Activated CD4-positive, alpha-beta T cell treated with anti-CD3 and anti-CD28 coated beads for 36 hours (primary cell): ENCODE results near the gene HAUS7. TPM values are rescaled to one million over a fixed set of nuclear protein-coding genes. Genes with fewer than 3 reads are reported as not detected.
A peak's percentile ranks its signal among the peaks of the same experiment; 100 is the strongest.

Experiments used
- ATAC-seq: fragments of 200-7000 bp; cut with Tn5 transposase; one replicate; pipeline ENCODE4 v1.10.0; 2021; ENCODE audit warnings: mild to moderate bottlenecking, moderate library complexity
- CTCF ChIA-PET: fragments of 350-600 bp; sonication (Branson Sonifier 250); formaldehyde crosslinking; loops from one replicate; lab custom pipeline; 2021; ENCODE audit warnings: antibody characterized with exemption; lab: Charles Lee
- POLR2A ChIA-PET: fragments of 350-600 bp; sonication (Branson Sonifier 250); formaldehyde crosslinking; loops from one replicate; lab custom pipeline; 2021; ENCODE audit warnings: antibody characterized with exemption, inconsistent platforms; lab: Charles Lee
- DNase-seq: peaks from one replicate; pipeline ENCODE4 v3.0.0-alpha.2; 2020
- H3K27ac Mint-ChIP-seq: one replicate; pipeline ENCODE4 v1.8.0; 2021; ENCODE audit warnings: mixed read lengths
- H3K27me3 Mint-ChIP-seq: one replicate; pipeline ENCODE4 v1.8.0; 2021; ENCODE audit warnings: mixed read lengths
- H3K36me3 Mint-ChIP-seq: one replicate; pipeline ENCODE4 v1.8.0; 2021; ENCODE audit warnings: low read depth, mixed read lengths
- H3K4me1 Mint-ChIP-seq: one replicate; pipeline ENCODE4 v1.8.0; 2021; ENCODE audit warnings: mixed read lengths
- H3K4me3 Mint-ChIP-seq: one replicate; pipeline ENCODE4 v1.8.0; 2021; ENCODE audit warnings: mild to moderate bottlenecking, moderate library complexity, mixed read lengths
- H3K9me3 Mint-ChIP-seq: one replicate; pipeline ENCODE4 v1.8.0; 2021; ENCODE audit warnings: low read depth, mixed read lengths
- intact Hi-C, 2 experiments: fragments of 100-400 bp; cut with DNase I in 1 of 2; cut with micrococcal nuclease in 1 of 2; formaldehyde crosslinking; loops; one replicate each; pipeline versions ENCODE4 v1.14.2 to v1.15.1; 2022 to 2024; cut with DNase I, micrococcal nuclease
- total RNA-seq, 2 experiments: library from RNA; stranded (reverse); gene quantifications; one replicate each; pipeline ENCODE4 v1.2.3, GENCODE V29; 2021

Gene HAUS7
- total RNA-seq, 2 experiments from 2014 or later = 41.9 to 70.0 TPM

- DNase-seq (no peak), ATAC-seq (no peak)
- Mint-ChIP-seq H3K9me3 (no peaks in the 10 kb centered on the region), H3K27me3 (no peaks in the 10 kb centered on the region), H3K4me3 (no peak overlapping the region), H3K4me1 (no peaks in the 10 kb centered on the region), H3K36me3 (no peaks in the 10 kb centered on the region), H3K27ac (no peak overlapping the region)
- intact Hi-C loops = no loop called here
- ChIA-PET CTCF (interaction anchor here (0.5 kb wide), 1 partner anchor 80 kb away, joined by 3 read pairs; no protein-coding TSS in a partner anchor), POLR2A (no interaction called here)
These were observed 28.1 kb upstream of the HAUS7 start for GRCh38 chrX:153498453-153498852.

DNA sequence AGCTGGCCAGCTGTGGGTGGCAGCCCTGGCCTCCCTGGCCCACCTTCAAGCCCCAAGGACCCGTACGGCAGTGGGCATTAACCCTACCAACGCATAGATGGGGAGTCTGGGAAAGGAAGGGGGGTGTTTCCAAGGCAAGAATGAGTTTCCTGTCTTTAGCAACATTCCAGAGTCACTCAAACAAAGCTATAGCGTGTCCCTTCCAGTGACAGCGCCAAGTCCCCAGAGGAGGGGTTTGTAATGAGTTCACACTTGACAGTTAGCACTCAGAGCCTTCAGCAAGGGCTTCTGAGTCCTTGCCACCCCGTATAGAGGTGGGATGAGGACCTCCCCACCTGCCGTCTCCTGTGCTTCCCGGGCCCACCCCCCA, 26.2 kb upstream of the HAUS7 start:
- POLR2A ChIA-PET = no interaction called here
- intact Hi-C loops = no loop called here
- Mint-ChIP-seq H3K9me3 (no peaks in the 10 kb centered on the region), H3K36me3 (no peaks in the 10 kb centered on the region), H3K27me3 (no peaks in the 10 kb centered on the region), H3K4me3 (no peak overlapping the region), H3K4me1 (no peaks in the 10 kb centered on the region), H3K27ac (no peak overlapping the region)
- CTCF ChIA-PET = no interaction called here
- ATAC-seq (no peak), DNase-seq (no peak)

DNA sequence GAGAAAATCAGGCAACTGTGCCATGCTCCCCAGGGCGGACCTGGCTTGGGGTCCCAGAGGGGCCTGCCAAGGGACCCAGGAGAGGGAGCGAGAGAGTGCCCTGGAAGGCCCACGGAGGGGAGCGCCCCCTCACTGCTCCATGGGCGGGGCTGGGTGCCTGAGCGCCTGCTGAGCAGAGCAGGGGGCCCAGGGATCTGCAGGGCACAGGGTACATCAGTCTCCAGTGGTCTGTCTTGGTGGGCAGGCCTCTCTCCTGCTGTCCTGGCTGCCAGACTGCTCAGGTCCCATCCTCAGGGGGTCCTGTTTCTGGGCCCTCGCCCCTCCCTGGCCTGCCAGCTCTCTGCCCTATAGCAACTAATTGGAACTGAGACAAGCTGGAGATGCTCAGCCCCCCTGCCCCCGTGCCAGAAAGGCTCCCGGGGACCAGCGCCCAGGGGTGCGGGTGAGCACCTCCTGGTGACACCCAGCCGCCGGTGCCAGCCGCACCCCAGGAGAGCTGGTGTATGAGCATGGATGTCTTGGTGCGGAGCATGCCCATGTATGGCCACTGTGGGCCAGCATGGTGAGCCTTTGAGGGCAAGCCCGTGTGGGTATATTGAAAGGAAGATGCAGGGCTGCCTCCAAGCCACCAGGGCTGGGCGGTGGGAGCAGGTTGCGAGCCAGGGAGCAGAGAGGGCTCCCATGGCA, 25.7 kb upstream of the HAUS7 start:
- intact Hi-C loops = no loop called here
- no peak for DNase-seq
- ATAC-seq = no peak
- no peaks in the 10 kb centered on the region for H3K36me3 Mint-ChIP-seq
- H3K27me3 Mint-ChIP-seq = no peaks in the 10 kb centered on the region
- no peaks in the 10 kb centered on the region for H3K9me3 Mint-ChIP-seq
- no peaks in the 10 kb centered on the region for H3K4me1 Mint-ChIP-seq
- no peak overlapping the region for H3K4me3 Mint-ChIP-seq
- CTCF ChIA-PET = no interaction called here
- POLR2A ChIA-PET = no interaction called here
- no peak overlapping the region for H3K27ac Mint-ChIP-seq

- H3K27me3 Mint-ChIP-seq = no peaks in the 10 kb centered on the region
- DNase-seq (no peak), ATAC-seq (no peak)
- no peaks in the 10 kb centered on the region for H3K9me3 Mint-ChIP-seq
- no peaks in the 10 kb centered on the region for H3K36me3 Mint-ChIP-seq
- ChIA-PET POLR2A (no interaction called here), CTCF (no interaction called here)
- intact Hi-C loops = no loop called here
- no peaks in the 10 kb centered on the region for H3K4me1 Mint-ChIP-seq
- H3K4me3 Mint-ChIP-seq = no peak overlapping the region
- H3K27ac Mint-ChIP-seq = no peak overlapping the region
These were observed 25.0 kb upstream of the HAUS7 start for GRCh38 chrX:153495362-153495751.

DNA sequence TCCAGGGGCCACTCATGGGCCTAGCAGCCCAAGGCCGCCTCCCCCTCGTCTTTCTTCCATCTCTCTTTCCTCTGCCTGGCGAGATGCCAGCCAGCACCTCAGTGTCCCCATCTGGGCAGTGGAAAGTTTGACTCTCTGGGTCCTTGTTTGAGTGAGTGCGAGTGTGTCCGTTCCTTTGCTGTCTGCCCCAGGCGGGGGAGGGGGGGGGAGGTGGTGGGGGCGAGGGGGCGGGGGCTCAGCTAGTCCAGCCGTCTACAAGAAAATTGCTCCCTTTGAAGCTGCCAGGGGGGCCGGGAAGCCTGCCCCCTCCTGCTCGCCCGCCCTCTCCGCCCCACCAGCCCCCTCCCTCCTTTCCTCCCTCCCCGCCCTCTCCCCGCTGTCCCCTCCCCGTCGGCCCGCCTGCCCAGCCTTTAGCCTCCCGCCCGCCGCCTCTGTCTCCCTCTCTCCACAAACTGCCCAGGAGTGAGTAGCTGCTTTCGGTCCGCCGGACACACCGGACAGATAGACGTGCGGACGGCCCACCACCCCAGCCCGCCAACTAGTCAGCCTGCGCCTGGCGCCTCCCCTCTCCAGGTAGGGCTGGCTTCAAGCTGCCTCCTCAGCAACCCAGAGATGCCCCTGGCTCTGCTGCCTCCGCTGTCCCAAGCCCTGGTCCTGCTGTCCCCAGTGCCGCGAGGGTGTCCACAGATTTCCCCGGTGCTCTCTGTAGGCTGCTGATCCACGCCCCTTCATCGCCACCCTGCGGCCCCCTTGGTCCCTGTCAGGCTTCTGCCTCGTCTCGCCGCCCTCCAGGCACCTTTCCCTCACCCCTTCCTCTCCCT, 24.4 kb upstream of the HAUS7 start, which contains the start of gene BGN:
TSS of gene BGN (plus strand) at position 440 of the 821 bp plus-strand sequence. CDS start 9,652 bp downstream, outside the sequence.
- Mint-ChIP-seq H3K9me3 (no peaks in the 10 kb centered on the region), H3K4me3 (no peak within 1 kb of the TSS), H3K36me3 (no peaks in the 10 kb centered on the region), H3K27me3 (no peaks in the 10 kb centered on the region), H3K4me1 (no peaks in the 10 kb centered on the region), H3K27ac (no peak within 1 kb of the TSS)
- no peak for ATAC-seq
- POLR2A ChIA-PET = no interaction called here
- intact Hi-C loops = no loop called here
- peak; percentile 29 for DNase-seq
- CTCF ChIA-PET = no interaction called here

DNA sequence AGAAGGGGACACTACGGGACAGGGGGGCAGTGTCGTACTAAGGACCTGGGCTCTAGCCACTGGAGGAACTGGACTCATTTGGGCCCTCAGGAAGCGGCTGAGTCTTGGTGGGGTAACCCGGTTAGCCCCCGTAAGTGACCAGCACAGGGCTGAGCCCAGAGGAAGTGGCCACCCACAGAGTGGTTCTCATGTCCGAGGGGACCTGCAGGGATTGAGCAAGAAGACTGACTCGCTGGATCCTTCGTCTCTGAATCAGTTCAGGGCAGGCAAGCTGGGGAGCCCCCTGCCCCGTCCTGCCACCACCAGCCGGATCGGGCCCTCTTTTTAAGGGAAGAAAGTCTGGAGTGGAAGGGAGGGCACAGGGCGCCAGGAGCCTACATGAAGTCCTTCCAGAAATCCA, 23.7 kb upstream of the HAUS7 start:
- no peak for DNase-seq
- H3K4me1 Mint-ChIP-seq = no peaks in the 10 kb centered on the region
- intact Hi-C loops = no loop called here
- H3K9me3 Mint-ChIP-seq = no peaks in the 10 kb centered on the region
- no peaks in the 10 kb centered on the region for H3K27me3 Mint-ChIP-seq
- no peaks in the 10 kb centered on the region for H3K36me3 Mint-ChIP-seq
- ChIA-PET POLR2A (no interaction called here), CTCF (no interaction called here)
- H3K27ac Mint-ChIP-seq = no peak overlapping the region
- no peak for ATAC-seq
- no peak overlapping the region for H3K4me3 Mint-ChIP-seq

DNA sequence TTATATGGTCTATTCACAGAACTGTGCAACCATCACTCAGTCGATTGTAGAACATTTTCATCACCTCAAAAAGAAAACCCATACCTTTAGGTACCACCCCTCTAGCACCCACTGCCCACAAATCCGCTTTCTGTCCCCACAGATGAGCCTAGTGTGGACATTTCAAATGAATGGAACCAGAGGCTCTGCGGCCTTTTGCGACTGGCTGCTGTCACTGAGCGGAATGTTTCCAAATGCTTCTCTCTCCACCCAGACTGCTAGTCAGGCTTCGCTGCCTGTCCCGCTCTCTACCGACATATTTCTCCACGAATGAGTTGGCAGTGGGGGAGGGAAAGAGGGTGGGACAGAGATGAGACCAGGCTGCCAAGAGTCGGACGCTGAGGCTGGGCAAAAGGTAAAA, 22.7 kb upstream of the HAUS7 start:
- Mint-ChIP-seq H3K27ac (no peak overlapping the region), H3K4me1 (no peaks in the 10 kb centered on the region), H3K4me3 (no peak overlapping the region), H3K27me3 (no peaks in the 10 kb centered on the region), H3K36me3 (no peaks in the 10 kb centered on the region), H3K9me3 (no peaks in the 10 kb centered on the region)
- CTCF ChIA-PET = no interaction called here
- POLR2A ChIA-PET = no interaction called here
- no peak for DNase-seq
- intact Hi-C loops = no loop called here
- ATAC-seq = no peak

DNA sequence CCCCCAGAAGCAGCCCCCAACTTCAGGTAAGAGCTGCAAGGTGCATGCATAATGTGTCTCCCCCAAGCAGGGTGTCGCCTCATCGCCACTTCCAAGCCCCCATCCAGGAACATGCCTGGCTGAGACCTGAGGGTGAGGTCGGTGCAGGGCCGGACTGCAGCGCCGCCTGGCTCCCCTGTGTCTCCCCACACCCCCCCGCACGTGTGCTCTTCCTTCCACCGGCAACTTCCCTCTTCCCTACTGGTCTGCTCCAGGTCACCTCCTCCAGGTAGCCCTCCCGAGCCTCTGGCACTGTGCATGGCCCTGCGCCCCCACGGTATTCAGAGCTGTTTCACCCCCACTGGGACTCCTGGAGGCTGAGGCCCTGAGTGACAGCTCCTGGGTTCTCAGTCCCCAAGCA, 22.2 kb upstream of the HAUS7 start:
- Mint-ChIP-seq H3K36me3 (no peaks in the 10 kb centered on the region), H3K4me1 (no peaks in the 10 kb centered on the region), H3K4me3 (no peak overlapping the region), H3K27ac (no peak overlapping the region), H3K27me3 (no peaks in the 10 kb centered on the region), H3K9me3 (no peaks in the 10 kb centered on the region)
- POLR2A ChIA-PET = no interaction called here
- ATAC-seq (no peak), DNase-seq (no peak)
- intact Hi-C loops = no loop called here
- CTCF ChIA-PET = interaction anchor here (0.6 kb wide), 1 partner anchor 403 kb away, joined by 3 read pairs; no protein-coding TSS in a partner anchor

DNA sequence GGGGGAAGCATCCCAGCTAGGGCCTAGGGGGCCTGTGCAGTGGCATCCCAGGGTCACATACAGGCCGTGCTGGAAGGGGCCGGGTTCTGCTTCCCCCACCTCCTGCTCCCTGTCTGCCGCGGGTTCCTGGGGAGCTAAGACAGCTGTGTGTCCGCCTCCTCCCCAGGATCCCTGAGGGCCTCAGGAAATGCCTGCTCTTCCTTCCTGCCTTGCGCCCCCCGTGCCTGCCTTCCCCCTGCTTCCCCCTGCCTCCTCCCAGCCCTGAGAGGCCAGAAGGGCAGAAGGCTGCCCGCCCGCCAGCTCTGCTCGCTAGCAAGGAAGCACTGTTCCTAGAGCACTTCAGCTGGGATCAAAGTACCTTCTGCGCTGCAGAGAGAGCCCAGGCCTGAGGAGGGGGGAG, 21.5 kb upstream of the HAUS7 start:
- no peak for ATAC-seq
- ChIA-PET CTCF (interaction anchor here (0.6 kb wide), 1 partner anchor 403 kb away, joined by 3 read pairs; no protein-coding TSS in a partner anchor), POLR2A (no interaction called here)
- Mint-ChIP-seq H3K27me3 (no peaks in the 10 kb centered on the region), H3K4me3 (no peak overlapping the region), H3K9me3 (no peaks in the 10 kb centered on the region), H3K4me1 (no peaks in the 10 kb centered on the region), H3K27ac (no peak overlapping the region), H3K36me3 (no peaks in the 10 kb centered on the region)
- intact Hi-C loops = no loop called here
- no peak for DNase-seq

DNA sequence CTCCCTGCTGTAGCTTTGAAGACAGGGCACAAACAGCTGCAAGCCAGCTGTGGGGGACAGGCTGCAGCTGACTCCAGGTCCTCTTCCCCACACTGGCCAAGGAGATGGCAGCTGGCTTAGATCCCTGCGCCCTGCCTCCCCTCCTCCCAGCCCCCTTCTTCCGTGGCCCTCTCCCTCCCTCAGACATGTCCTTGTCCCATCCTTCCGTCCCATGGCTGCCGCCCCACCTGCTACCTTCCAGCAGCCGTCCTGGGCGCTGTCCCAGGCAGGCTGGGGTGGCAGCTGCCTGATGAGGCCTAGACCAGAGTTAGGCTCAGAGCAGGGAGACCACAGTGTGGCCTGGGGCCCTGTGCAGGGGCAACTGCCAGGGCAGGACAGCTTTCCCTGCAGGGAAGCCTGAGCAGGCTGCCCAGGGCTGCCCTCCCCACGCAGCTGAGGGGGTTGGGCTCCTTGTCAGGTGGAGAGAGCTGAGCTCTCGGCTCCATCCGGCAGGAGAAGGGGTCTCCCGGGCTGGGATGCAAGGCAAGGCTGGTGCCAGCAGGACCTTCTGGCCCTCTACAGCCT, 21.1 kb upstream of the HAUS7 start:
- no peaks in the 10 kb centered on the region for H3K4me1 Mint-ChIP-seq
- intact Hi-C loops = no loop called here
- no peaks in the 10 kb centered on the region for H3K36me3 Mint-ChIP-seq
- ChIA-PET POLR2A (no interaction called here), CTCF (no interaction called here)
- DNase-seq = no peak
- no peak for ATAC-seq
- H3K9me3 Mint-ChIP-seq = no peaks in the 10 kb centered on the region
- no peak overlapping the region for H3K27ac Mint-ChIP-seq
- no peak overlapping the region for H3K4me3 Mint-ChIP-seq
- H3K27me3 Mint-ChIP-seq = no peaks in the 10 kb centered on the region

DNA sequence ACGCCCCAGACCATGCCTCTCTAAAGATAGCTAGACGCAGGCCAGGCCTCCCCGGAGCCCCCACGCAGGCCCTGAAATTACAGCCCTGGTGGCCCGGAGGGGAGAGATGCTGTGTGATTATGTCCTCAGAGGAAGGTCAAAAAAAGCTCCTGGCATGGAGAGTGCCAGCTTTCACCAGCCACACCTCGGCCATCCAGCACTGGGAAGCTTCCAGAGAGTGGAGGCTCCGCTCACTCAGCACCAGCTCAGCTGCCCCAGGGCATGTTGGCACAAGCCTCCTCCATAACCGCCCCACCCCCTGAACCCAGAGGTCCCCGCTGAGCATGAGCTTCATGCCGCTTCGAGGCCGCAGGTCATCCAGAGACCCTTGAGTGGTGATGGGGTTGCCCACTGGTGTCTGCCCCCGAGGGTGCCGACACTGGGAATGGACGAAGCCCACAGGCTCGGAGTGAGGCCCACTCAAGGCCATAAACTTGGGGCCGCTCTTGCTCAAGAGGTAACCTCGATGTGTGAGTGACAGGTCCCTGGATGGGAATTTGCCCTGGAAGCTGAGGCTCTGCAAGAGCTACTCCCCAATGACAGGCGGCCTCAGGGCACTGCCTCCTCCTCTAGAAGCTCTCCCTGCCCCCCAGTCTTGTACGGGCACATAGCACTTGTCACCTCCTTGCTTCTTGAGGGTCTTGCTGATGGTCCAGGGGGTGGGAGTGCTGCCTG, 20.0 kb upstream of the HAUS7 start:
- ChIA-PET CTCF (no interaction called here), POLR2A (no interaction called here)
- intact Hi-C loops = no loop called here
- Mint-ChIP-seq H3K9me3 (no peaks in the 10 kb centered on the region), H3K36me3 (no peaks in the 10 kb centered on the region), H3K4me1 (no peaks in the 10 kb centered on the region), H3K4me3 (no peak overlapping the region), H3K27me3 (no peaks in the 10 kb centered on the region), H3K27ac (no peak overlapping the region)
- DNase-seq = no peak
- ATAC-seq = no peak
